Ishikawa (cell line): ENCODE measurements around the gene CAMTA1.

ENCODE experiments used
- CEBPB ChIP-seq: IDR thresholded peaks from 2 replicates; pipeline ENCODE4 v1.6.1; 2012
- EGR1 ChIP-seq: IDR thresholded peaks from 2 replicates; pipeline ENCODE4 v1.6.1; 2012
- EP300 ChIP-seq: IDR thresholded peaks from 2 replicates; pipeline ENCODE4 v1.6.1; 2012; ENCODE audit warnings: borderline replicate concordance
- RAD21 ChIP-seq: IDR thresholded peaks from 2 replicates; pipeline ENCODE4 v1.6.1; 2012; ENCODE audit warnings: low read depth
- TAF1 ChIP-seq: IDR thresholded peaks from 2 replicates; pipeline ENCODE4 v1.6.1; 2012; ENCODE audit warnings: low read depth, mild to moderate bottlenecking
- TCF12 ChIP-seq: IDR thresholded peaks from 2 replicates; pipeline ENCODE4 v1.6.1; 2012; ENCODE audit warnings: low read depth
- ZBTB7A ChIP-seq: IDR thresholded peaks from 2 replicates; pipeline ENCODE4 v1.6.1; 2012; ENCODE audit warnings: low read depth
- TF ChIP-seq, protein P1 (sequence below): IDR thresholded peaks from 2 replicates; pipeline ENCODE4 v1.6.1; 2012
- TF ChIP-seq, protein P2 (sequence below): IDR thresholded peaks from 2 replicates; pipeline ENCODE4 v1.6.1; 2012; ENCODE audit warnings: low read depth, mild to moderate bottlenecking

DNA sequence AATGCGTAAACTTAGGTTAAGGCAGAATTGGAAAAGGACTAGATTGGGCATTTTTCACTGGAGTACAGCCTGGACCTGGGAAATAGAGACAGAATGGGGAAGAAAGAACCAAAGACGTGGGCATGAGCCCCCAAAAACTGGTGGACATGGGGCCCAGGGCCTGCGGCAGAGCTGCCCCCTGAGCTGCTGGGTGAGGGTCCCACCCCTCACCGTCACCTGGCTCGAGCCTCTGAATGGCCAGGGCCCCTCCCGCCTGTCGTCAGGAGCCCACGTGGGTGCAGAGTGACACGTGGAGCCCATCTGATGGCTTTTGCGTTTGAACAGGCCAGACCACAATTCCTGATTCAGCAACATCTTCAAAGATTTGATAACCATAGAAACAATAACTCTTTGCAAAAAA is 624.9 kb downstream of the CAMTA1 start:
- TF ChIP-seq TAF1 (no peak), ZBTB7A (no peak), RAD21 (no peak), EP300 (no peak), CEBPB (no peak), TCF12 (no peak), EGR1 (no peak)
- TF ChIP-seq, protein P1, sequence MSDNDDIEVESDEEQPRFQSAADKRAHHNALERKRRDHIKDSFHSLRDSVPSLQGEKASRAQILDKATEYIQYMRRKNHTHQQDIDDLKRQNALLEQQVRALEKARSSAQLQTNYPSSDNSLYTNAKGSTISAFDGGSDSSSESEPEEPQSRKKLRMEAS: no peak
- TF ChIP-seq, protein P2, sequence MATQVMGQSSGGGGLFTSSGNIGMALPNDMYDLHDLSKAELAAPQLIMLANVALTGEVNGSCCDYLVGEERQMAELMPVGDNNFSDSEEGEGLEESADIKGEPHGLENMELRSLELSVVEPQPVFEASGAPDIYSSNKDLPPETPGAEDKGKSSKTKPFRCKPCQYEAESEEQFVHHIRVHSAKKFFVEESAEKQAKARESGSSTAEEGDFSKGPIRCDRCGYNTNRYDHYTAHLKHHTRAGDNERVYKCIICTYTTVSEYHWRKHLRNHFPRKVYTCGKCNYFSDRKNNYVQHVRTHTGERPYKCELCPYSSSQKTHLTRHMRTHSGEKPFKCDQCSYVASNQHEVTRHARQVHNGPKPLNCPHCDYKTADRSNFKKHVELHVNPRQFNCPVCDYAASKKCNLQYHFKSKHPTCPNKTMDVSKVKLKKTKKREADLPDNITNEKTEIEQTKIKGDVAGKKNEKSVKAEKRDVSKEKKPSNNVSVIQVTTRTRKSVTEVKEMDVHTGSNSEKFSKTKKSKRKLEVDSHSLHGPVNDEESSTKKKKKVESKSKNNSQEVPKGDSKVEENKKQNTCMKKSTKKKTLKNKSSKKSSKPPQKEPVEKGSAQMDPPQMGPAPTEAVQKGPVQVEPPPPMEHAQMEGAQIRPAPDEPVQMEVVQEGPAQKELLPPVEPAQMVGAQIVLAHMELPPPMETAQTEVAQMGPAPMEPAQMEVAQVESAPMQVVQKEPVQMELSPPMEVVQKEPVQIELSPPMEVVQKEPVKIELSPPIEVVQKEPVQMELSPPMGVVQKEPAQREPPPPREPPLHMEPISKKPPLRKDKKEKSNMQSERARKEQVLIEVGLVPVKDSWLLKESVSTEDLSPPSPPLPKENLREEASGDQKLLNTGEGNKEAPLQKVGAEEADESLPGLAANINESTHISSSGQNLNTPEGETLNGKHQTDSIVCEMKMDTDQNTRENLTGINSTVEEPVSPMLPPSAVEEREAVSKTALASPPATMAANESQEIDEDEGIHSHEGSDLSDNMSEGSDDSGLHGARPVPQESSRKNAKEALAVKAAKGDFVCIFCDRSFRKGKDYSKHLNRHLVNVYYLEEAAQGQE: no peak
